ENCODE results near the gene FAM151A.

GRCh38 chr1:54575605-54576290, 47.6 kb downstream of the FAM151A start:
- no peak for TF ChIP-seq EZH2 (optimal IDR thresholded peaks at IDR 0.05; ENCODE audit: low read depth, low read length)
- no peak for TF ChIP-seq CTCF (IDR thresholded peaks at IDR 0.05; ENCODE audit: low read length)
- TF ChIP-seq EZH2phosphoT487 (IDR thresholded peaks at IDR 0.05; ENCODE audit: low read length) = no peak
